CD4-positive, alpha-beta T cell treated with Interleukin-4 for 1 hour (primary cell): ENCODE results near the gene FTCDNL1.

Experiments used
- DNase-seq, 2 donors: peaks; one replicate each; pipeline ENCODE4 v3.0.0-alpha.2; 2020 to 2022

FTCDNL1 gene

DNA sequence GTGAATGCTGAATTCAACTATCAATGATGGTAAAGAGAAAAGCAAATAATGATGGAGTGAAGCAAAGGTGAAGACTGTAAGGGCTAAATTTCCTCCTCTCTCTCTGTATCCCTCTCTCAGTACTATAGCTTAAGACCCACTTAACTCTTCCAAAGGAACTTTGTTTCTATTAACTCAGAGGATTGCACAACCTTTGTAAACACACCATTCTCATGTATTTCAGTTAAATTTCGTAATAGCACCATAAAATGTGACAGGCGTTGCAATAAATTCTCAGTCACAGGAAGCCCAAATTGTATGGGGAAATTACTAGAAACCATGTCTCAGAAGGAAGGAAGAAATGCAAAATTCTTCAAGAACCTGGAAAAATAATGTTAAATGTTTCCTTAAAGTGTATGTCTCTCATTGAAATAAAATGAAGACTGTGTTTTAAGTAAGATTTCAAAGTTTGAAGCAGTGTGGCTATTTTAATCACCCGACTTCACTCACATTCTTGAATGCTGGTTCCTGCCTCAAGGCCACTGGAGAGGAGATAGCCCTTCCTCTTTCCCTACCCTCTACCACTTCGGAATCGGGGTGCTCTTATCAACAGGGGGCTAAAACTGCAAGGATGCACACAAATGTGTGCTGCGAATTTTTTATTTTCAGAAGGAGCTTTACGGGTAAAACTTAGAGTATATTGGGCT lies 112.1 kb downstream of the FTCDNL1 start:
- DNase-seq: no peak

DNA sequence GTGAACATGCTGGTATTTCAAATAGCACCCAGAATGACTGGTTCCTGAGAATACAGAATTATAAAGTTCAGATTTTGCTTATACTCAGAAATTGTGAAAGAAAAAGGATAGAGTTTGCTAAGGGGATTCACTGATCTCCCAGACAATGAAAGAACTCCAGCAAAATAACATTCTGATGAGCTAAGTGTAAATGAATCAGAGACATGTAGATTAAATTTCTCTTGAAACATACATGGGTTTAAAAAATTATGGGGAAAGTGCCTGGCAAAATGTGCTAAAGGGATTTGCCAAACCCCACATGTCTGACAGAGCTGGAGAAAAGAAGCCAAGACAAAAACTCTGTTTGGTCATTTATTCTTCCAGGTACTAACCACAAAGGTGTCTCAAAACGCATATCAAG lies 116.3 kb downstream of the FTCDNL1 start:
- DNase-seq: no peak

DNA sequence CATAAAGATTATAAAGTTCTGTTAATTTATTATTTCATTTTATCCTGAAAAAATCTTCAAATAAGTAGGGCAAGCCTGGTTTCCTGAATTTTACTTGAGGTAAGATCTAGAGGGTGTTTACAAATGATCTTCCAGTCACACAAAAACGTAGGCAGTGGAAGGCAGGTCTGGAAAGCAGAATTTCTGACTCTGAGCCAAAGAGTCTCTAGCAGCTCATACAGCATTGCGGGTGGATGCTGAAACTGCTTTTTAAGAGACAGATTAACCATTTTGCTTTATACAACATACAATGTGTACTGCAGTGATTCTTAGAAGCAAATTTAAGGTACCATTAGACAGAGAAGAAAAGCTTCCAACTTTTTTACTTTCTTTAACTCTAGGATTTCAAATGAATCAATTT lies 117.0 kb downstream of the FTCDNL1 start:
- no peak for DNase-seq

DNA sequence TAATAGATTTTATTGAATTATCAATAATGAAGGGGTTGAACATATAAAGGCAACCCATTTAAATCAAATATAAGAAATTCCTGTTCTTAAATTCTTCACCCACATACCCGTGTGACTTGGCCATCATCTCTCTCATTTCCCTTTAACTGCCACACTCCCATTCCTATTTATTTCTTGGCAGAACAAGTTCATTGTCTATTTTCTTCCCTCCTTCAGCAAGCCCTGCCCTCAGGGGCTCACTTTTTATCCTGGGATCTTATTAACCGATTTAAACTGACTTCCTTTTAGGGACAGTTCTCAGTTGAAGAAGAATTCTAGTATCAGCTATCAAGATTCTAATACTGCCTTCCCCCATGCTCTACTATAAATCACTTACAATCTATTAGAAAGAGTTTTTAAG lies 123.2 kb downstream of the FTCDNL1 start:
- DNase-seq: no peak

DNA sequence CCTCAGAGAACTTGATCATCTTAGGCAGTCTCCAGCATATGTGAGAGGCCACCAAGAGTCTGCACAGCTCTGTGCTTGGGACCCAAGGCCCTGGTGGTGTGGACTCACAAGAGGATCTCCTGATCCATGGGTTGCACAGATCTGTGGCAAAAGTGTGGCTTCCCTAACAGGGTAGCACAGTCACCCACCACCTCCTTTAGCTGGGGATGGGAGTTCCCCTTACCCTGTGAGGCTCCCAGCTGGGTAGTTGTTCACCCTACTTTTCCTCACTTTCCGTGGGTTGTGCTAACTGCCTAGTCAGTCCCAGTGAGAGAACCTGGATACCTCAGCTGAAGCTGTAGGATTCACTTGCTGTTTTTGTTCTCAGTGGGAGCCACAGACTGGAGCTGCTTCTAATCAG lies 123.7 kb downstream of the FTCDNL1 start:
- no peak for DNase-seq

DNA sequence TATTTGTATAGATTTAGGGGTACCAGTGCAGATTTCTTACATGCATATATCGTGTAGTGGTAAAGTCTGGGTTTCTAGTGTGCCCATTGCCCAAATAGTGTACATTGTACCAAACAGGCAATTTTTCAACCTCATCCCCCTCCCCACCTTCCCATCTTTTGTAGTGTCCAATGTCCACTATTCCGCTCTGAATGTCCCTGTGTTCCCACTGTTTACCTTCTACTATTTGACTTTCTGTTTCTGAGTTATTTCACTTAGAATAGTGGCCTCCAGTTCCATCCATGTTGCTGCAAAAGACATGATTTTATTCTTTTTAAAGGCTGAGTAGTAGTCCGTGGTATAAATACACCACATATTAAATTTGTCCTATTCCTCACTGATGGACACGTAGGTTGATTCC lies 132.9 kb downstream of the FTCDNL1 start:
- no peak for DNase-seq

DNA sequence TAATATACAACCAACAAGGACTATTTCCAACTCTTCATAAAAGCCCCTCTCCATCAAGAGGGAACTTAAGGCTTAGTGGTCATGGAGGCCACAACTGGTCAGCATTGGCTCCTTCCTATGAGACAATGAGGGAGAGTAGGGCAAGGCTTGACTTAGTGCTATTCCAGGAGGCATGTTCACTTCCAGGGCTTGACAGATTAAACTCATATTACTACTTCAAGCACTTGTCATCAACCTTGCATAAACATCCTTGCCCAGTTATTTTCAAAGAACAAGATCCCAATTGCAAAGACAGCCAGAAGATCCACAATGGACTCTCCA lies 133.4 kb downstream of the FTCDNL1 start:
- DNase-seq: no peak

DNA sequence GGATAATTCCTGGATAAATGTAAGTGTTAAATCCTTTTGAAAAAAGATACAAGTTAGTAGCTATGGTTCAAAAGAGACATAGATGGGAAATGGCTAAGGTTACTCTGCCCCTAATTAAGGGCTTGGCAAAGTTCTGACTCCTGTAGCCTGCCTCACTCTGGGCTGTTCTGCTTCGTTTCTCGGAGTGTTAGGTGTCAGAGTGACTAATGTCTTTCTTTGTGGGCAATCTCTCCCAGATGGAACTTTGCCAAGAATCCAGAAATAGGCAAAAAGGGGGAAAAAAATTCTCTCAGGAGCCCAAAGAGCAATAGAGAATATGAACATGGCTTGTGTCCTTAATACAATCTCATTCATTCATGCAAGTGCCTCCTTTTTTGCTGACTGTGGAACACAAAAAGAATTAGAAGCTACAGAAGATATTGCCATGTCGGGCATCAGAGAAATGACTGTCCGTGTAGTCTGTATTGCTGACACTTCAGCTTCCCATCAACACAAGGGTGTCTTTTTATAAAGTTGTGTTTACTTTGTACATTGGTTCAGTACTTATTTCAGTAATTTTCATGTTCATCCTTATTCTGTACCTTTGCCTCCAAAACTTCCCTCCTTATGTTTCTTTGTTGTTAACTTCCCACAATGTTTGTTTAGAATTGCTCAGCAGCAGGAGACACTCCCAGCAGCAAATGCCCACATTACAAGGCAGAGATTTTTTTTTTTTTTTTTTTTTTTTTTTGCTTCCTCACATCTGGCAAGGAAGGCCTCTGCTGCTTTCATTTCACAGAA lies 134.0 kb downstream of the FTCDNL1 start:
- DNase-seq: no peak

DNA sequence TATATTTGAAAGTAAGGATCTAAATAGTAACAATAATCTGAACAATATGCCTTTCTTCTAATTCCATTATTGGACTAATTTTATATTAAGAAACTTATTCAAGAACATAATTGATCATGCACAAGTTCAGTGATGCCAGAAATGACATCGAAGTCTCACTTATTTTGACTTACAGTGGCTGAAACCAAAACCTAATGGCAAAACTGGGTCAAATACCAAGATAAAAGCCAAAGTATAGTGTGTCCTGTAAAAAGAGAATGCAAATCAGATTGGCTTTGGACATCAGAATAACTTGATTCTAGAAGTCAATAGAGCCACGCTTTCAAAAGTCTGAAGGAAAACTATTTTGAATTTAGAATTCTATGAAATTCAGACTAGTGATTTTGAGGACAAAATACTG lies 137.2 kb downstream of the FTCDNL1 start:
- DNase-seq: no peak

DNA sequence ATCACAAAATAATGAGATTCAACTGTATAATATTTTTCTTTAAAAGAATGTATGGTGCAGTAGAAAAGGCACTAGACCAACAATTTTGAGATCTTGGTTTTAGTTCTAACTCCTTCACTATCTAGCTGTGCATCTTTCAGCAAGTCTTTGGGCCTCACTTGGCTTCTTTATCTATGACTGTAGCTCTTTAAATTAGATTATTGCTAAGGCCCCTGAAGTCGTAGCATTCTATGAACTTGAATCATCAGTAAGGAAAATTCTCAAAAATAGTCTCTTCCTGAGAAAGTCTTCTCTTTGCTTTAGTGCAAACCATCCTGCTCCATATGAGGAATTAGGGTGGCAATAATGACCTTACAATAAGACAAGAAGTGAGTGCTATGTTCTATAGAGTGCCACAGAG lies 140.4 kb downstream of the FTCDNL1 start:
- DNase-seq: no peak
